SU-DHL-6 (cell line): ENCODE measurements around the gene SLC17A9.

Experiments used
- EZH2phosphoT487 ChIP-seq: fragments of 200-600 bp; sonication (generic), shearing (Covaris generic); conservative IDR thresholded peaks from 2 replicates; pipeline ENCODE4 v1.6.1; 2018; ENCODE audit warnings: mild to moderate bottlenecking, antibody characterized with exemption, low read length, moderate library complexity, mixed read lengths
- TF ChIP-seq, protein P1 (sequence below): fragments of 200-600 bp; sonication (generic); IDR thresholded peaks from one replicate; pipeline ENCODE4 v1.5.1; 2017; ENCODE audit warnings: antibody characterized with exemption, mild to moderate bottlenecking, low read length, moderate library complexity; ENCODE audit not compliant: insufficient read depth, poor library complexity, severe bottlenecking

DNA sequence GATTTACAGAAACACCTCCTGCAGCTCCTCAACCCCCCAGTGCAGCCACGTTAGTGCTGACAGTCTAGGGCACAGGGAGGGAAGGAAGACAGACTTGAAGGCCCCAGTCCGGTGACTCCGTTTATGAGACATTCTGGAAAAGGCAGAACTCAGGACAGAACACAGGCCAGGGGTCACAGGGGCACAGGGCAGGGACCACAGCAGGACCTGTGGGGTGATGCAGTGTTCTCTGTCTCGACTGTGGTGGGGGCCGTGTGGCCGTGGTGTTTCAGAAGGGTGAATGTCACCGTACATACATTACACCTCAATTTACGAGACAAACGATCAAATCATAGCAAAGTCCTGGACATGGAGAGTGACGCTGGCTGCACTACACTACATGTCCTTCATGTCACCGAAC is 43.0 kb downstream of the SLC17A9 start:
- TF ChIP-seq, protein P1, sequence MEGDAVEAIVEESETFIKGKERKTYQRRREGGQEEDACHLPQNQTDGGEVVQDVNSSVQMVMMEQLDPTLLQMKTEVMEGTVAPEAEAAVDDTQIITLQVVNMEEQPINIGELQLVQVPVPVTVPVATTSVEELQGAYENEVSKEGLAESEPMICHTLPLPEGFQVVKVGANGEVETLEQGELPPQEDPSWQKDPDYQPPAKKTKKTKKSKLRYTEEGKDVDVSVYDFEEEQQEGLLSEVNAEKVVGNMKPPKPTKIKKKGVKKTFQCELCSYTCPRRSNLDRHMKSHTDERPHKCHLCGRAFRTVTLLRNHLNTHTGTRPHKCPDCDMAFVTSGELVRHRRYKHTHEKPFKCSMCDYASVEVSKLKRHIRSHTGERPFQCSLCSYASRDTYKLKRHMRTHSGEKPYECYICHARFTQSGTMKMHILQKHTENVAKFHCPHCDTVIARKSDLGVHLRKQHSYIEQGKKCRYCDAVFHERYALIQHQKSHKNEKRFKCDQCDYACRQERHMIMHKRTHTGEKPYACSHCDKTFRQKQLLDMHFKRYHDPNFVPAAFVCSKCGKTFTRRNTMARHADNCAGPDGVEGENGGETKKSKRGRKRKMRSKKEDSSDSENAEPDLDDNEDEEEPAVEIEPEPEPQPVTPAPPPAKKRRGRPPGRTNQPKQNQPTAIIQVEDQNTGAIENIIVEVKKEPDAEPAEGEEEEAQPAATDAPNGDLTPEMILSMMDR, result no peak
- TF ChIP-seq EZH2phosphoT487, result no peak
